Measurements from ENCODE around the gene CDH13. TPM values are rescaled to one million over a fixed set of nuclear protein-coding genes. Genes with fewer than 3 reads are reported as not detected.

The CDH13 gene
- total and polyA plus RNA-seq, 10 of the 15 experiments (the other 5 are each of a cell fraction or from before 2014, with no cell fraction given): under 0.01 to 0.05 TPM; not detected in 8

GRCh38 chr16:82716361-82716855 lies 89.6 kb downstream of the CDH13 start:
- intact Hi-C loops (cut with micrococcal nuclease; ENCODE audit: unreplicated experiment) (no loop called here), in situ Hi-C loops (cut with MboI) (no loop called here)
- ChIA-PET SMC1A (ENCODE audit: uncharacterized antibody, unreplicated experiment) (no interaction called here), CTCF (no interaction called here), POLR2A (no interaction called here), RAD21 (ENCODE audit: unreplicated experiment) (no interaction called here)
- 18% methylated on average over 3 of the region's 3 CpGs for WGBS (ENCODE audit: insufficient coverage, insufficient replicate concordance, low lambda C conversion rate, missing lambda C conversion rate)
- Histone ChIP-seq H3K9ac (ENCODE audit: control insufficient read depth, insufficient read depth, low read length) (no peak overlapping the region), H3K4me3 (no peak overlapping the region), H2AFZ (ENCODE audit: control insufficient read depth, low read depth, low read length) (no peak overlapping the region), H3K27me3 (replicated peaks in 1 of 2; ENCODE audit: control insufficient read depth in 2 of 2, insufficient read depth in 2 of 2, low read length in 1 of 2) (peaks cover 0 to 1% of the 10 kb centered on the region in 2 experiments; a peak in 2 of 4 replicates), H4K20me1 (ENCODE audit: control insufficient read depth, insufficient read depth) (no peaks in the 10 kb centered on the region), H3K27ac (ENCODE audit: control insufficient read depth, insufficient read depth) (no peak overlapping the region), H3K4me2 (ENCODE audit: control insufficient read depth, insufficient read depth) (no peak overlapping the region), H3K79me2 (ENCODE audit: control insufficient read depth, insufficient read depth, low read length) (no peaks in the 10 kb centered on the region), H3K9me3 (replicated peaks; ENCODE audit: control insufficient read depth, insufficient read depth, low read length) (no peaks in the 10 kb centered on the region), H3K4me1 (ENCODE audit: control insufficient read depth, insufficient read depth, low read length) (no peaks in the 10 kb centered on the region), H3K36me3 (ENCODE audit: control insufficient read depth in 2 of 2, insufficient read depth in 2 of 2, low read length in 1 of 2) (no peaks in the 10 kb centered on the region)
- TF ChIP-seq TARDBP (IDR thresholded peaks at IDR 0.05; ENCODE audit: borderline replicate concordance): no peak
- TF ChIP-seq, protein P1, sequence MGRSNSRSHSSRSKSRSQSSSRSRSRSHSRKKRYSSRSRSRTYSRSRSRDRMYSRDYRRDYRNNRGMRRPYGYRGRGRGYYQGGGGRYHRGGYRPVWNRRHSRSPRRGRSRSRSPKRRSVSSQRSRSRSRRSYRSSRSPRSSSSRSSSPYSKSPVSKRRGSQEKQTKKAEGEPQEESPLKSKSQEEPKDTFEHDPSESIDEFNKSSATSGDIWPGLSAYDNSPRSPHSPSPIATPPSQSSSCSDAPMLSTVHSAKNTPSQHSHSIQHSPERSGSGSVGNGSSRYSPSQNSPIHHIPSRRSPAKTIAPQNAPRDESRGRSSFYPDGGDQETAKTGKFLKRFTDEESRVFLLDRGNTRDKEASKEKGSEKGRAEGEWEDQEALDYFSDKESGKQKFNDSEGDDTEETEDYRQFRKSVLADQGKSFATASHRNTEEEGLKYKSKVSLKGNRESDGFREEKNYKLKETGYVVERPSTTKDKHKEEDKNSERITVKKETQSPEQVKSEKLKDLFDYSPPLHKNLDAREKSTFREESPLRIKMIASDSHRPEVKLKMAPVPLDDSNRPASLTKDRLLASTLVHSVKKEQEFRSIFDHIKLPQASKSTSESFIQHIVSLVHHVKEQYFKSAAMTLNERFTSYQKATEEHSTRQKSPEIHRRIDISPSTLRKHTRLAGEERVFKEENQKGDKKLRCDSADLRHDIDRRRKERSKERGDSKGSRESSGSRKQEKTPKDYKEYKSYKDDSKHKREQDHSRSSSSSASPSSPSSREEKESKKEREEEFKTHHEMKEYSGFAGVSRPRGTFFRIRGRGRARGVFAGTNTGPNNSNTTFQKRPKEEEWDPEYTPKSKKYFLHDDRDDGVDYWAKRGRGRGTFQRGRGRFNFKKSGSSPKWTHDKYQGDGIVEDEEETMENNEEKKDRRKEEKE (IDR thresholded peaks at IDR 0.05): no peak
- no peak for TF ChIP-seq TCF3 (IDR thresholded peaks at IDR 0.05; ENCODE audit: borderline replicate concordance, insufficient read depth, low read depth, low read length)
- TF ChIP-seq CHD1 (IDR thresholded peaks at IDR 0.05; ENCODE audit: low read depth, low read length): no peak
- TF ChIP-seq HDAC2 (IDR thresholded peaks at IDR 0.05): no peak
- TF ChIP-seq LARP7 (IDR thresholded peaks at IDR 0.05): no peak
- no peak for TF ChIP-seq GABPA (IDR thresholded peaks at IDR 0.05; ENCODE audit: low read depth)
- TF ChIP-seq POU2F2 (IDR thresholded peaks at IDR 0.05; ENCODE audit: borderline replicate concordance, low read depth, low read length): no peak
- TF ChIP-seq MTA3 (IDR thresholded peaks at IDR 0.05; ENCODE audit: borderline replicate concordance, low read length): no peak
- TF ChIP-seq MTA2 (IDR thresholded peaks at IDR 0.05; ENCODE audit: low read depth): no peak
- TF ChIP-seq, protein P2, sequence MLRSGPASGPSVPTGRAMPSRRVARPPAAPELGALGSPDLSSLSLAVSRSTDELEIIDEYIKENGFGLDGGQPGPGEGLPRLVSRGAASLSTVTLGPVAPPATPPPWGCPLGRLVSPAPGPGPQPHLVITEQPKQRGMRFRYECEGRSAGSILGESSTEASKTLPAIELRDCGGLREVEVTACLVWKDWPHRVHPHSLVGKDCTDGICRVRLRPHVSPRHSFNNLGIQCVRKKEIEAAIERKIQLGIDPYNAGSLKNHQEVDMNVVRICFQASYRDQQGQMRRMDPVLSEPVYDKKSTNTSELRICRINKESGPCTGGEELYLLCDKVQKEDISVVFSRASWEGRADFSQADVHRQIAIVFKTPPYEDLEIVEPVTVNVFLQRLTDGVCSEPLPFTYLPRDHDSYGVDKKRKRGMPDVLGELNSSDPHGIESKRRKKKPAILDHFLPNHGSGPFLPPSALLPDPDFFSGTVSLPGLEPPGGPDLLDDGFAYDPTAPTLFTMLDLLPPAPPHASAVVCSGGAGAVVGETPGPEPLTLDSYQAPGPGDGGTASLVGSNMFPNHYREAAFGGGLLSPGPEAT (IDR thresholded peaks at IDR 0.05; ENCODE audit: low read depth): no peak
- no peak for TF ChIP-seq PML (IDR thresholded peaks at IDR 0.05; ENCODE audit: low read length)
- TF ChIP-seq ZBTB11 (CRISPR knock-in tag; IDR thresholded peaks at IDR 0.05): no peak
- TF ChIP-seq ASH2L (IDR thresholded peaks at IDR 0.05; ENCODE audit: borderline replicate concordance, low read depth): no peak
- DNase-seq (ENCODE audit: low read depth, low spot score) (no peak), ATAC-seq (no peak), FAIRE-seq (no peak)
- BruUV-seq (replicated peaks): no TSS peak
